GM18873 (cell line): ENCODE results near the gene CCDC88C.
A peak's percentile ranks its signal among the peaks of the same experiment; 100 is the strongest.

ENCODE experiments used
- ATAC-seq: cut with Tn5 transposase; IDR thresholded peaks from one replicate; pipeline ENCODE4 v1.9.1; 2021; ENCODE audit warnings: mild to moderate bottlenecking, moderate library complexity, moderate number of reproducible peaks; ENCODE audit not compliant: unreplicated experiment, low FRiP score

CCDC88C gene

GRCh38 chr14:91369628-91370445 lies 47.8 kb downstream of the CCDC88C start:
- no peak for ATAC-seq

GRCh38 chr14:91368776-91369416 lies 48.7 kb downstream of the CCDC88C start:
- ATAC-seq: no peak

GRCh38 chr14:91367173-91368171 lies 50.1 kb downstream of the CCDC88C start:
- peak; percentile 65 for ATAC-seq

- no peak for ATAC-seq
Measured at GRCh38 chr14:91366749-91367148, 50.9 kb downstream of the CCDC88C start.

- ATAC-seq: no peak
Measured at GRCh38 chr14:91365552-91365951, 52.1 kb downstream of the CCDC88C start.

- no peak for ATAC-seq
Measured at GRCh38 chr14:91364524-91365270, 52.9 kb downstream of the CCDC88C start.

GRCh38 chr14:91363776-91364523 lies 53.7 kb downstream of the CCDC88C start:
- peak; percentile 49 for ATAC-seq

- no peak for ATAC-seq
Measured at GRCh38 chr14:91361233-91361811, 56.3 kb downstream of the CCDC88C start.

- ATAC-seq: no peak
Measured at GRCh38 chr14:91360490-91361232, 57.0 kb downstream of the CCDC88C start.

GRCh38 chr14:91358654-91359220 lies 58.9 kb downstream of the CCDC88C start:
- no peak for ATAC-seq

- no peak for ATAC-seq
Measured at GRCh38 chr14:91358025-91358319, 59.6 kb downstream of the CCDC88C start.

- ATAC-seq: no peak
Measured at GRCh38 chr14:91357272-91358024, 60.2 kb downstream of the CCDC88C start.

GRCh38 chr14:91356181-91356763 lies 61.3 kb downstream of the CCDC88C start:
- ATAC-seq: no peak

- ATAC-seq: no peak
Measured at GRCh38 chr14:91354979-91355685, 62.5 kb downstream of the CCDC88C start.

GRCh38 chr14:91354221-91354916 lies 63.3 kb downstream of the CCDC88C start:
- ATAC-seq: no peak
